Naive B cell (primary cell): Measurements from ENCODE around the gene PRKCE. TPM values are rescaled to one million over a fixed set of nuclear protein-coding genes. Genes with fewer than 3 reads are reported as not detected.

Experiments used
- ATAC-seq, 2 donors: fragments of 150-1000 bp; cut with Tn5 transposase; 2 replicates each; pipeline ENCODE4 v1.10.0; 2021; ENCODE audit warnings: low read depth in 2 of 2, mild to moderate bottlenecking in 2 of 2, moderate library complexity in 2 of 2
- DNase-seq: peaks from one replicate; pipeline ENCODE4 v3.0.0; 2022
- H3K27ac Mint-ChIP-seq, 6 donors: one replicate each; pipeline ENCODE4 v1.8.0; 2020 to 2022; ENCODE audit warnings: mild to moderate bottlenecking in 6 of 6, mixed read lengths in 6 of 6, moderate library complexity in 5 of 6, inconsistent platforms in 2 of 6
- H3K27me3 Mint-ChIP-seq, 3 donors: one replicate each; pipeline ENCODE4 v1.8.0; 2021 to 2022; ENCODE audit warnings: mixed read lengths in 3 of 3, mild to moderate bottlenecking in 1 of 3
- H3K36me3 Mint-ChIP-seq, 2 donors: one replicate each; pipeline ENCODE4 v1.8.0; 2020 to 2022; ENCODE audit warnings: mixed read lengths in 2 of 2, inconsistent platforms in 1 of 2, mild to moderate bottlenecking in 1 of 2
- H3K4me1 Mint-ChIP-seq, 3 donors: one replicate each; pipeline ENCODE4 v1.8.0; 2020 to 2022; ENCODE audit warnings: mixed read lengths in 3 of 3, inconsistent platforms in 1 of 3, mild to moderate bottlenecking in 1 of 3, moderate library complexity in 1 of 3
- H3K4me3 Mint-ChIP-seq, 8 donors: one replicate each; pipeline ENCODE4 v1.8.0; 2020 to 2022; ENCODE audit warnings: mild to moderate bottlenecking in 8 of 8, mixed read lengths in 8 of 8, moderate library complexity in 8 of 8, inconsistent platforms in 2 of 8
- H3K9me3 Mint-ChIP-seq, 7 donors: one replicate each; pipeline ENCODE4 v1.8.0; 2020 to 2022; ENCODE audit warnings: mixed read lengths in 7 of 7, mild to moderate bottlenecking in 5 of 7, inconsistent platforms in 2 of 7, moderate library complexity in 1 of 7
- polyA plus RNA-seq, 6 donors: library from polyadenylated mRNA; unstranded; fragments of 300-500 nt; fragmentation: Illumina TruSeq; gene quantifications; one replicate each; pipeline ENCODE4 v1.2.3, GENCODE V29; 2021; ENCODE audit warnings: low read depth in 6 of 6

PRKCE gene
- polyA plus RNA-seq, 6 donors from 2014 or later, result 14.8 to 33.3 (median 23.2) TPM

DNA sequence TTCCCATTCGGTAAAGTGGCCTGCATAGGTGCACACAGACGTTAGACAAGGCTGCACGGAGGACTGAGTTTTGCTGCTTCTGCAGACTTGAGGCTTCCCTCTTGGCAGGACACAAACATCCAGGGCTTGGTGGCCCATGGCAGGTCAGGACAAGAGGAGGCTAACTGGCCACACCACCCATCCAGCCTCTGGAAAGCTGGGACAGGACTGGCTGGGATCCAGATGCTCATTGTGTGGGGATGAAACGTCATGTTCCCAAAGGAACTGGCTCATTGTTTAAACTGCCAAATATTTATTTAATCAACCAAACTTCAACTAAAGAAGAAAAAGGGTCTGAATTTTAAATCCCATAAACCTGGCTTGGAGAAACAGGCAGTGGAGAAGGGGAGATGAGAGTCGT lies 406.7 kb downstream of the PRKCE start:
- peaks cover 0 to 9% (median 8%) of the 10 kb centered on the region in 3 donors for H3K4me1 Mint-ChIP-seq
- no peak overlapping the region for H3K27ac Mint-ChIP-seq
- H3K4me3 Mint-ChIP-seq, result no peak overlapping the region
- ATAC-seq (no peak), DNase-seq (no peak)
- H3K27me3 Mint-ChIP-seq, result no peaks in the 10 kb centered on the region
- H3K9me3 Mint-ChIP-seq, result no peaks in the 10 kb centered on the region
- peaks cover 0 to 21% of the 10 kb centered on the region in 2 donors for H3K36me3 Mint-ChIP-seq

DNA sequence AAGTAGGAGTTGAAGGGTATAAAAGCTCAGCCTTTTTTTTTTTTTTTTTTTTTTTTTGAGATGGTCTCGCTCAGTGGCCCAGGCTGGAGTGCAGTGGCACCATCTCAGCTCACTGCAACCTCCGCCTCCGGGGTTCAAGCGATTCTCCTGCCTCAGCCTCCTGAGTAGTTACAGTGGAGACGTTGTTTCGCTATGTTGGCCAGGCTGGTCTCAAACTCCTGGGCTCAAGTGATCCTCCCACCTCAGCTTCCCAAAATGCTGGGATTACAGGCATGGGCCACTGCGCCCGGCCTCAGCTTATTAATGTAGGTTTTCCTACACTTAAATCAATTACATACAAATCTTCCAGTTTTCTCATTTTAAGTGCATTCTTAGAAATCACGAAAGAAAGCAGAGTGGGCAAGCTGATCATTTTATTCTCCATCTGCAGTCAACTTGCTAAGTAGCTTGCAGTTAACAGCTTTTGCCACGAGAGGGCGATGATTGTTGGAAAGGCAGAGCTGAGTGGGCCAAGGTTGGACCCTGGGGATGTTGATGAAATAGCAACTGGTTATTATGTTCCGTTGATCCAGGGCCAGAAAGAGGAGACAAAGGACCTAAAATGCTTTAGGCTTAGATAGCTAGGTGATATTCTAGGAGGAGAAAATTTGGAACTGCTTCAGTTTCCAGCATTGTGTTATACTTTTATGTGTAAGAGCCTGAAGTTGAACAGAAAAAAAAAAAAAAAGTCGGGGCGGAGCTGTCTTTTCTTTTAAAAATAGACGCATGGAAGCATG lies 411.4 kb downstream of the PRKCE start:
- peak overlapping the region in 1 of 6 donors; percentile 42 for H3K27ac Mint-ChIP-seq
- H3K27me3 Mint-ChIP-seq, result no peaks in the 10 kb centered on the region
- H3K4me1 Mint-ChIP-seq, result peaks cover 0 to 7% (median 5%) of the 10 kb centered on the region in 3 donors
- H3K9me3 Mint-ChIP-seq, result no peaks in the 10 kb centered on the region
- H3K36me3 Mint-ChIP-seq, result peaks cover 0 to 7% of the 10 kb centered on the region in 2 donors
- ATAC-seq, result peak; percentile 27 to 55
- DNase-seq, result peak; percentile 47
- H3K4me3 Mint-ChIP-seq, result no peak overlapping the region

DNA sequence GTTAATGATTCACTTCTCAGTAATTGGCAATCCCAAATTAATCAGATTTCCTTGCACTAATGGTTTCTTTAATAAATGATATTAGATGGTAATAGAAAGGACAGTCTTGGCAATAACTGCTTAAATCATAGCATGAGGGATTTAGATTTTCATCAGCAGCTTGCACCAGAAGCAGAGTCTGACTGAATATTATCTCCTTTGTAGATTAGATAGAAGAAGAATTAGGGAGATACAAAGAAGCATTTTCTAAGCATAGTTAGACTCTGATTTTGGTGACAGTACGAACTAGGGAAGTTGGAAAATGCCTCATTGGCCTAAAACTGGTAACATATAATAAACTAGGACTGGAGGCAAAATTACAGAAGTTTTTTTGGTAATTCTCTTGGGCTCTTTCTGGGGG lies 412.9 kb downstream of the PRKCE start:
- Mint-ChIP-seq H3K4me3 (no peak overlapping the region), H3K36me3 (peaks cover 0 to 7% of the 10 kb centered on the region in 2 donors), H3K27ac (peak overlapping the region in 1 of 6 donors; percentile 47), H3K4me1 (peaks cover 0 to 7% (median 5%) of the 10 kb centered on the region in 3 donors), H3K9me3 (no peaks in the 10 kb centered on the region), H3K27me3 (no peaks in the 10 kb centered on the region)
- ATAC-seq, result no peak
- DNase-seq, result no peak

DNA sequence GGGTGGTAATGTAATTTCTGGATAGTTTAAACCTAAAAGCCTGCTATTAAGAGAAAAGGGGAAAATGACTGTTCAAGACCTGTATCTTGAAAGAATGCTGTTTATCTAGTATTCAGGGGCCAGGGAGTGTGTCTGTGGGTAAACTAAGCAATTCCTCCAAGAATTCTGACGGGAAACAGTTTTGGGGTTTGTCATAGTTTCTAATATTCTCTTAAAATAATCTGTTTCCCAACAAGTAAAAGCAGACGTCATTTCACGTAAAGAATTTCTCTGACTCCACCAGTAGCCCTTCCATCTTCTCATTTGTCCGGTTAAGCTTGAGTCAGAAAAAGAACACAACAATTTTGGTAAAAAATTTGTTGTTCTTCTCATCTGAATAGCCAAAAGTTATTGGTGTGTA lies 413.7 kb downstream of the PRKCE start:
- Mint-ChIP-seq H3K4me1 (peaks cover 0 to 7% (median 5%) of the 10 kb centered on the region in 3 donors), H3K27ac (no peak overlapping the region), H3K4me3 (no peak overlapping the region), H3K9me3 (no peaks in the 10 kb centered on the region), H3K27me3 (no peaks in the 10 kb centered on the region), H3K36me3 (peaks cover 0 to 7% of the 10 kb centered on the region in 2 donors)
- DNase-seq (no peak), ATAC-seq (no peak)

DNA sequence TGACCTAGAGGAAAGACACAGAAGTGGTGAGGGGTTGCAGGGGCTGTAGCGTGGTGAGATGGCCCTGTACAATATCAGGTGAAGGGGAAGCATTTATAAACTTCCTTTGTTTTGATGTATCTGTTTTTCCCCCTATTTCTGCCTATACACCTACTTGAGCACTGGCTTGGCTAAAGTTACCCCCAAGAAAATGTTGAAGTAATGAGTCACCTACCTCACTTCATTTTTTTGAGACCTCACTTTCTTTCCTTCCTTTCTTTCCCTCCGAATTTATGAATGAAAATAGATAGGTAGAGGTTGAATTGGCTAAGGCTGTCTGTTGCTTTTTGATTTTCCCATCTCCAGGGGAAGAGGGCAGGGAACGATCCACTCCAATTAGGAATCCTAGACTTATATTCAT lies 414.6 kb downstream of the PRKCE start:
- no peak for ATAC-seq
- H3K27ac Mint-ChIP-seq, result peak overlapping the region in 1 of 6 donors; percentile 4
- no peak for DNase-seq
- no peak overlapping the region for H3K4me3 Mint-ChIP-seq
- peaks cover 0 to 7% (median 5%) of the 10 kb centered on the region in 3 donors for H3K4me1 Mint-ChIP-seq
- no peaks in the 10 kb centered on the region for H3K27me3 Mint-ChIP-seq
- H3K9me3 Mint-ChIP-seq, result no peaks in the 10 kb centered on the region
- peaks cover 0 to 7% of the 10 kb centered on the region in 2 donors for H3K36me3 Mint-ChIP-seq

DNA sequence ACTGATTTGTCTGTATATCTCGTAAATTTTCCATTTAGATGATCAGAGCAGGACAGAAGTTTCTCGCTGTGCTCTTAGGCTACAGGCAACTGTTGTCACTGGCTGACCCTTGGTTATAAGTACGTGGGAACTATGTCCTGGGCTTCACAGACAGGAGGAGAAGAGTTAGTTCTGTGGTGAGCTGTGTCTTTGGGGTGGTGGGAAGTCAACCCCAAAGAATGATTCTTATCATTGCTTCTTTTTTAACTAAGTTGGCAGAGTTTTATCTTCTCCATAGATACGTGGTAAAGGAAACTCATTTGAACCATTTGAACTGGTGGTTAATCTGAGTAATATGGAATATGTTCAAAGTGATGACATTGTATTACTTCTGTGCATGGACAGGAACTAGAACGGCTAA lies 415.1 kb downstream of the PRKCE start:
- no peaks in the 10 kb centered on the region for H3K27me3 Mint-ChIP-seq
- no peaks in the 10 kb centered on the region for H3K9me3 Mint-ChIP-seq
- DNase-seq, result no peak
- no peak overlapping the region for H3K27ac Mint-ChIP-seq
- H3K4me3 Mint-ChIP-seq, result no peak overlapping the region
- H3K36me3 Mint-ChIP-seq, result peaks cover 0 to 4% of the 10 kb centered on the region in 2 donors
- no peak for ATAC-seq
- H3K4me1 Mint-ChIP-seq, result peaks cover 0 to 7% (median 5%) of the 10 kb centered on the region in 3 donors

DNA sequence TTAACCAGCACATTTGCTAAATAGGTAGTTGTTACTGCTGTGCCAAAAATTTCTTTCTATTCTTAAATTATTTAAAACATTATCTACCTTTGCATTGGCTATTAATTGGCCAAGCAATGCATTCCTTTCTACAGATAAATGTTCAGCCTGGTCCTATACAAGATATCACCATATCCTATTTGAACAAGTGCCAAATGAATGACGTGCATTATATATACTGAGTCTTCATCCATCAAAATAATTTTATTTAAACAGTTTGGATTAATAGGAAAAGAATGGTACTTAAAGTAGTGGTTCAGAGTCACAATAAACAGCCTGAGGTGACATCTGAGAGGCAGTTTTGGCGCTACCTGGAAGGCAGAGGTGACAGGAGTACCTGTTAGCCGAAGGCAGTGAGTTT lies 415.6 kb downstream of the PRKCE start:
- Mint-ChIP-seq H3K36me3 (peaks cover 0 to 8% of the 10 kb centered on the region in 2 donors), H3K4me3 (no peak overlapping the region)

DNA sequence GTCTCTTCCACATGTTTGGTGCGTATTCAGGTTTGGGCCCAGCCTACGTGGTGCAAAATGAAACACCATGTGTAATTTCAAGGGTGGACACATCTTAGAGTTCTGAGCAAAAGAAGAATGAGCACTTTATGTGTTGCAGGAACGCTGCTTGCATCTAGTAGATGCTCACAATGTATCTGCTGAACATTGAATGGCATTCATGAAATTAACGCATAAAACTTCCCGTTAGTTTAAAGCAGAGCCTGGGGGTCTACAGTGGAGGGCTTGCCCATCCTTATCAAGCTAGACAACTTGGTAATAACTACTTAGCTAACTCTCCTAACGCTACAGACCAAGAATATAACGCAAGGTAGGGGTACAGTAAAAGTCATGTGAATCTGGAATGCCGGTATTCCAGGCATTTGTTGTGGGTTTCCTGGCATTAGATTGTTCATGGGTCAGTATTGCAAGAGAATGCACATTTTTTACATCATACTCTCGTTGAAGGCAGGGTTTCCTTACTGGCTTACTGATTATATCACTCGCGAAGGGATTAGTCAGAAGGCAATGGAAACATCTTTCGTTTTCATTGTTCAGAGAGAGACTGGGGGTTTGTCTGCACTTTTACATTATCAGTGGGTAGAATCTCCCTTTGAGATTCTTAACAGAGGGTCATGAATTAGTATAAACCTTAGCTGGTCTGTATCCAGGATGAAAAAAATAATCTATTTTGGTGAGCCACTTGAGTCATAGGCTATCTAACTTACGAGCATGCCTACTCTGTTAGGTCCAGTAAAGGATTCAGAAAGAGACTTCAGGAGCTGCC lies 416.2 kb downstream of the PRKCE start:
- Mint-ChIP-seq H3K4me3 (no peak overlapping the region), H3K27ac (peak overlapping the region in 1 of 6 donors; percentile 45), H3K27me3 (no peaks in the 10 kb centered on the region), H3K36me3 (peaks cover 0 to 10% of the 10 kb centered on the region in 2 donors), H3K9me3 (no peaks in the 10 kb centered on the region), H3K4me1 (peaks cover 0 to 7% (median 5%) of the 10 kb centered on the region in 3 donors)
- ATAC-seq (no peak), DNase-seq (no peak)

More for the DNA sequence above, 415.6 kb downstream of the PRKCE start:
- H3K27ac Mint-ChIP-seq, result peak overlapping the region in 1 of 6 donors; percentile 45
- H3K4me1 Mint-ChIP-seq, result peaks cover 0 to 7% (median 5%) of the 10 kb centered on the region in 3 donors
- no peaks in the 10 kb centered on the region for H3K9me3 Mint-ChIP-seq
- DNase-seq, result no peak
- ATAC-seq, result no peak
- H3K27me3 Mint-ChIP-seq, result no peaks in the 10 kb centered on the region

DNA sequence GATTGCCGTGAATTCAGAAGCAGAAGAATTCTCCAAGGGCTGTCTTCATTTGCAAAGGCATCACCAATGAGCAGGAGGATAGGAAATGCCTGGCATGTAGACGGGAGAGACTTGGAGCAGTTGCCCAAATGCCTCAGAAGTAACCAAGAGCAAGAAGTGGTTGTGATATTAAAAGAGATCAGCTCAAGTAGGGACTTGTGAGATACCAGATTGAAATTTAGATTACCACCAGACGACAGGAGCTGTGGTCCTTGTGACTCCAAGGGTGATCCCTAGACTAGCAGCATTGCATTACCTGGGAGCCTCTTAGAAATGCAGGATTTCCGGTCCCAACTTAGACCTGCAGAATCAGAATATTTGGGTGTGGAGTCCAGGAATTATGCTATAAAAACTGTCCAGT lies 417.2 kb downstream of the PRKCE start:
- Mint-ChIP-seq H3K27ac (peak overlapping the region in 1 of 6 donors; percentile 75), H3K9me3 (no peaks in the 10 kb centered on the region), H3K4me1 (peaks cover 0 to 3% (median 3%) of the 10 kb centered on the region in 3 donors), H3K36me3 (peaks cover 5 to 6% of the 10 kb centered on the region in 2 donors), H3K4me3 (no peak overlapping the region), H3K27me3 (no peaks in the 10 kb centered on the region)
- DNase-seq (no peak), ATAC-seq (no peak)

DNA sequence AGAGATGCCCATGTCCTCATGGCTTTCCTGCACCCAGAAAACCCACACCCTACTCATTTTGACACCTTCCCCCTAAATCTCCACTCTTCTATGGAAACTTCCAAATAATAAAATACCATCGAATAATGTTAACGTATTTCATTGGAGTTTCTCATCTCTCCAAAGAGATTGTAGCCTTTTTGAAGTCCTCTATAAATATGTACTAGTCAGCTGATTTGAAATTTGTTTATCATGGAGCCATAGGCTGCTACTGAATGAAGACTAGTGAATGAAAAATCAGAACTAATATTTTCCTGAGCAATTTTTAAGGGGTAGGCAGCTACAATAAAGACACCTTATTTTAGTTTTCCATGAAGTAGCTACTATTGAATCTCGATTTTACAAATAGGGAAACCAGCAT lies 419.6 kb downstream of the PRKCE start:
- H3K27me3 Mint-ChIP-seq, result no peaks in the 10 kb centered on the region
- H3K27ac Mint-ChIP-seq, result peak overlapping the region in 1 of 6 donors; percentile 76
- peaks cover 6 to 18% of the 10 kb centered on the region in 2 donors for H3K36me3 Mint-ChIP-seq
- H3K4me3 Mint-ChIP-seq, result no peak overlapping the region
- no peaks in the 10 kb centered on the region for H3K9me3 Mint-ChIP-seq
- DNase-seq (no peak), ATAC-seq (no peak)
- H3K4me1 Mint-ChIP-seq, result peaks cover 3 to 6% (median 5%) of the 10 kb centered on the region in 3 donors

DNA sequence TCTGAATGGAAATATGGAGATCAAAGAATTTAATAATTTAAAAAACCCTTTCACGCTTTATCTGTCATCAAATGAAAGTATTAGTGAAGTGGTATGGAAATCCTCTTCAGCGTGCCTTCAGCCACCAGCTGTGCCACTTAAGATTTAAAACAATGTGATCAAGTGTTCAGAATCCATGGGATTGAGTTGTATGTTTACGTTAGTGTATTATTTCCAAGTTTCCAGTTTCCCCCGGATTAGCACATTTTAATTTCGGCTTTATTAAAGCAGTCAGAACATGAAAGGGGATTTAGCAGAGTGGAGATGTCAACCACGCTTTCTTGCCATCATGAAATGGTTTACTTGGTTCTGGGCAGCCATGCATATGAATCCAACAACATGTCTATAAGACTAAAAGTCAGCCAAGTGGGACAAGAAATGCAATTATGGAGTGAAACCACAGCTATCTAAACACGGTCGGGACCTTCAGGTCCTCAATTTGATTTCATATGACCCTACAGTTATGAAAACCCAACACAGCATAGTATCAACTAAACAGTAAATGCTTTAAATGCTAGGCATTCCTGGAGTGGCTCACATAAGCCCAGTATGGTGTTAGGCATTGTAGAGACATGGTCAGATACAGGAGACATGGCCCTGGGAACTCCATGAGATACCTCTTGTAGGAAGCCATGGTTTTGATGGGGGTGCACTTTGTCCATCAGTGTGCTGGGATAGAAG lies 420.8 kb downstream of the PRKCE start:
- H3K4me3 Mint-ChIP-seq, result no peak overlapping the region
- ATAC-seq (no peak), DNase-seq (no peak)
- no peaks in the 10 kb centered on the region for H3K27me3 Mint-ChIP-seq
- H3K36me3 Mint-ChIP-seq, result peaks cover 6 to 18% of the 10 kb centered on the region in 2 donors
- peaks cover 3 to 6% (median 5%) of the 10 kb centered on the region in 3 donors for H3K4me1 Mint-ChIP-seq
- H3K9me3 Mint-ChIP-seq, result no peaks in the 10 kb centered on the region
- peak overlapping the region in 1 of 6 donors; percentile 32 for H3K27ac Mint-ChIP-seq

DNA sequence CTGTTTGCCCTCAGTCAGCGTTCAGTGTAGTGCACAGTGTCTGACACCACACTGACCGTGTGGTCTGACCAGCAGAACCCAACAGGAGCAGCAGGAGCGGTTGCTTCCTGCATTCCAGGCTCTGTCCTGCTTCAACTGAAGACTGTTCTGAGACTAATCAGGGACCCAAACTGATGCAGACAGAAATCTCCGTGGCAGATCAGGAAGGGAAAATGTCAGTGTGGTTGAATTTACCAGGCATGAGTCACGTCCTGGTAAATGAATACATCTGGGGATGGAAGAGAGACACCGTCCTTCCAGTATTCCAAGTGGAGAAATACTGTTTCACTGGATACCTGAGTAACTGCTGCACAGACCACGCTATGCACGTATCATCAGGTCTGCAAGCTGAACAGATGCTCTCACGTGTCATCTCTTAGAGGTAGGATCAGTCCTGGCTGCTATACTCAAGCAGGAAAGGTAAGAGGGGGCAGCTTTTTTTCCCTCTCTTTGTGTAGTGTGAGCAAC lies 422.1 kb downstream of the PRKCE start:
- peaks cover 6 to 22% of the 10 kb centered on the region in 2 donors for H3K36me3 Mint-ChIP-seq
- H3K4me3 Mint-ChIP-seq, result peak overlapping the region in 1 of 8 donors; percentile 14
- peaks cover 3 to 5% (median 4%) of the 10 kb centered on the region in 3 donors for H3K4me1 Mint-ChIP-seq
- H3K27me3 Mint-ChIP-seq, result no peaks in the 10 kb centered on the region
- H3K9me3 Mint-ChIP-seq, result no peaks in the 10 kb centered on the region
- no peak for ATAC-seq
- no peak overlapping the region for H3K27ac Mint-ChIP-seq
- DNase-seq, result no peak

DNA sequence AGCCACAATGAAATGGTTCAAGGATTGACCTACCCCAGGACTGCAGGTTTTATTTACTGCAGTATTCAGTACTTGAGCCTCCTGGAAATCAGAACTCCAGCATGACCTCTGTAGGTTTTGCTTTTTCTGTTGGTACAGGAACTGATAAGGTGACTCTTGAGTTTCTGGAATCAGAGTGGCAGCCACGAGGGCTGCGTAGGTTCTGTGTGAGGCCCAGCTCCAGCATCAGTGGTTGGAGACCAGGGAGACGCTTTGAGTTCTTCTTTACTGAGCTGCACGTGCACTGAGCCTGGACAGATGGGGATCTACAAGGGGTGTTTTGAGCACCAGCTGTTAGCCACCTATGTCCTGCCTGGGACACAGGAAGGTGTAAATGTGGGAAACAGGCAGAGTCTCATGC lies 423.0 kb downstream of the PRKCE start:
- no peaks in the 10 kb centered on the region for H3K27me3 Mint-ChIP-seq
- H3K36me3 Mint-ChIP-seq, result peaks cover 11 to 26% of the 10 kb centered on the region in 2 donors
- H3K27ac Mint-ChIP-seq, result peak overlapping the region in 1 of 6 donors; percentile 70
- peaks cover 3 to 5% (median 4%) of the 10 kb centered on the region in 3 donors for H3K4me1 Mint-ChIP-seq
- H3K4me3 Mint-ChIP-seq, result no peak overlapping the region
- H3K9me3 Mint-ChIP-seq, result no peaks in the 10 kb centered on the region
- ATAC-seq (no peak), DNase-seq (no peak)
